GM12878 (cell line): Measurements from ENCODE around the gene TUBB. TPM values are rescaled to one million over a fixed set of nuclear protein-coding genes. Genes with fewer than 3 reads are reported as not detected.

Source experiments
- BACH1 ChIP-seq: fragments of 450-650 bp; IDR thresholded peaks from 2 replicates; pipeline ENCODE4 v1.6.1; 2017; ENCODE audit warnings: mild to moderate bottlenecking, borderline replicate concordance
- BHLHE40 ChIP-seq, 2 experiments: fragments of 450-650 bp in 1 of 2; IDR thresholded peaks; 2 replicates each; pipeline ENCODE4 v1.6.1; 2011 to 2017; ENCODE audit warnings: low read depth in 2 of 2, borderline replicate concordance in 1 of 2, improper control_type of control experiment in 1 of 2, low read length in 1 of 2, mild to moderate bottlenecking in 1 of 2
- CBFB ChIP-seq: IDR thresholded peaks from 2 replicates; pipeline ENCODE4 v1.6.1; 2016; ENCODE audit warnings: antibody characterized with exemption, low read depth
- CREM ChIP-seq: IDR thresholded peaks from 2 replicates; pipeline ENCODE4 v1.6.1; 2014; ENCODE audit warnings: antibody characterized with exemption, low read depth
- HDAC2 ChIP-seq: fragments of 200-600 bp; sonication (generic); IDR thresholded peaks from 2 replicates; pipeline ENCODE4 v1.6.1; 2017
- HDAC6 ChIP-seq: fragments of 200-600 bp; sonication (generic); IDR thresholded peaks from one replicate; pipeline ENCODE4 v1.8.0; 2017; ENCODE audit warnings: antibody characterized with exemption; ENCODE audit not compliant: unreplicated experiment
- IKZF2 ChIP-seq, 2 experiments: fragments of 450-650 bp; IDR thresholded peaks; 2 replicates each; pipeline ENCODE4 v1.6.1; 2017; ENCODE audit warnings: mild to moderate bottlenecking in 2 of 2, moderate library complexity in 2 of 2
- MEF2B ChIP-seq: fragments of 450-650 bp; IDR thresholded peaks from 2 replicates; pipeline ENCODE4 v1.6.1; 2018; ENCODE audit warnings: mild to moderate bottlenecking, moderate library complexity; ENCODE audit not compliant: partially characterized antibody, poor library complexity, severe bottlenecking
- NFXL1 ChIP-seq: fragments of 450-650 bp; IDR thresholded peaks from 2 replicates; pipeline ENCODE4 v1.6.1; 2017; ENCODE audit warnings: antibody characterized with exemption, mild to moderate bottlenecking, borderline replicate concordance
- NFYB ChIP-seq: IDR thresholded peaks from 2 replicates; pipeline ENCODE4 v1.6.1; 2011; ENCODE audit warnings: low read depth, mild to moderate bottlenecking, low read length, improper control_type of control experiment, moderate library complexity; ENCODE audit not compliant: insufficient read depth
- NRF1 ChIP-seq: conservative IDR thresholded peaks from 2 replicates; pipeline ENCODE4 v1.6.1; 2011; ENCODE audit warnings: mild to moderate bottlenecking, low read depth, low read length, improper control_type of control experiment
- RB1 ChIP-seq: fragments of 450-650 bp; formaldehyde crosslinking; IDR thresholded peaks from 2 replicates; pipeline ENCODE4 v1.6.1; 2017; ENCODE audit warnings: mild to moderate bottlenecking, borderline replicate concordance
- SMAD1 ChIP-seq: fragments of 450-650 bp; IDR thresholded peaks from 2 replicates; pipeline ENCODE4 v1.6.1; 2018; ENCODE audit warnings: mild to moderate bottlenecking, low read depth; ENCODE audit not compliant: partially characterized antibody
- SMARCA5 ChIP-seq: fragments of 450-650 bp; IDR thresholded peaks from 2 replicates; pipeline ENCODE4 v1.6.1; 2017; ENCODE audit warnings: mild to moderate bottlenecking
- SP1 ChIP-seq: IDR thresholded peaks from one replicate; pipeline ENCODE4 v1.6.1; 2011; ENCODE audit warnings: low read depth, low read length
- SPI1 ChIP-seq: IDR thresholded peaks from 2 replicates; pipeline ENCODE4 v1.6.1; 2011; ENCODE audit warnings: low read depth, mild to moderate bottlenecking, low read length, moderate library complexity, borderline replicate concordance; ENCODE audit not compliant: insufficient read depth
- TCF12 ChIP-seq: IDR thresholded peaks from 2 replicates; pipeline ENCODE4 v1.6.1; 2011; ENCODE audit warnings: low read depth, mild to moderate bottlenecking, low read length
- YY1 ChIP-seq: IDR thresholded peaks from 2 replicates; pipeline ENCODE4 v1.6.1; 2011; ENCODE audit warnings: low read depth, mild to moderate bottlenecking, low read length
- ZSCAN29 ChIP-seq: fragments of 450-650 bp; IDR thresholded peaks from 2 replicates; pipeline ENCODE4 v1.6.1; 2017; ENCODE audit warnings: mild to moderate bottlenecking, moderate library complexity
- polyA plus RNA-seq, 11 experiments: library from polyadenylated mRNA; depleted of rRNA in 4 of 11; unstranded in 6 of 11; stranded (reverse) in 5 of 11; fragments of >200 nt; fragmentation: Nextera tagmentation in 4 of 11; fragmentation: Illumina TruSeq in 1 of 11; extraction: Ambion mirVana in 4 of 11; extraction: Trizol in 1 of 11; gene quantifications; 1 replicate in 1 of 11; 2 replicates in 10 of 11; pipeline versions ENCODE4 v1.2.1 to v1.2.3, GENCODE V29; 2011 to 2016; ENCODE audit warnings: inconsistent platforms in 2 of 11, missing spikeins in 2 of 11, low read depth in 1 of 11
- total RNA-seq, 4 experiments: library from RNA; depleted of rRNA in 3 of 4; stranded (reverse); fragments of >200 nt in 3 of 4; fragmentation: Illumina TruSeq in 1 of 4; extraction: Trizol in 1 of 4; gene quantifications; 2 replicates each; pipeline versions ENCODE4 v1.2.1 to v1.2.3, GENCODE V29; 2013 to 2021
- TF ChIP-seq, protein P1 (sequence below): IDR thresholded peaks from 2 replicates; pipeline ENCODE4 v1.6.1; 2011; ENCODE audit warnings: low read depth, low read length, improper control_type of control experiment, borderline replicate concordance
- TF ChIP-seq, protein P2 (sequence below): IDR thresholded peaks from 2 replicates; pipeline ENCODE4 v1.6.1; 2011; ENCODE audit warnings: borderline replicate concordance, low read depth, mild to moderate bottlenecking, moderate library complexity, mixed read lengths, low read length; ENCODE audit not compliant: insufficient read depth; ENCODE audit errors: extremely low read length
- TF ChIP-seq, protein P3 (sequence below): IDR thresholded peaks from 2 replicates; pipeline ENCODE4 v1.6.1; 2012; ENCODE audit warnings: low read depth, low read length, improper control_type of control experiment
- TF ChIP-seq, protein P4 (sequence below): fragments of 450-650 bp; IDR thresholded peaks from 2 replicates; pipeline ENCODE4 v1.6.1; 2018; ENCODE audit warnings: borderline replicate concordance, mild to moderate bottlenecking; ENCODE audit not compliant: partially characterized antibody
- TF ChIP-seq, protein P5 (sequence below): IDR thresholded peaks from 2 replicates; pipeline ENCODE4 v1.6.1; 2012; ENCODE audit warnings: low read depth, low read length, improper control_type of control experiment

TUBB gene
- total and polyA plus RNA-seq, 10 of the 15 experiments (the other 5 are each of a cell fraction or from before 2014, with no cell fraction given): 1,039 to 3,052 (median 1,656) TPM

DNA sequence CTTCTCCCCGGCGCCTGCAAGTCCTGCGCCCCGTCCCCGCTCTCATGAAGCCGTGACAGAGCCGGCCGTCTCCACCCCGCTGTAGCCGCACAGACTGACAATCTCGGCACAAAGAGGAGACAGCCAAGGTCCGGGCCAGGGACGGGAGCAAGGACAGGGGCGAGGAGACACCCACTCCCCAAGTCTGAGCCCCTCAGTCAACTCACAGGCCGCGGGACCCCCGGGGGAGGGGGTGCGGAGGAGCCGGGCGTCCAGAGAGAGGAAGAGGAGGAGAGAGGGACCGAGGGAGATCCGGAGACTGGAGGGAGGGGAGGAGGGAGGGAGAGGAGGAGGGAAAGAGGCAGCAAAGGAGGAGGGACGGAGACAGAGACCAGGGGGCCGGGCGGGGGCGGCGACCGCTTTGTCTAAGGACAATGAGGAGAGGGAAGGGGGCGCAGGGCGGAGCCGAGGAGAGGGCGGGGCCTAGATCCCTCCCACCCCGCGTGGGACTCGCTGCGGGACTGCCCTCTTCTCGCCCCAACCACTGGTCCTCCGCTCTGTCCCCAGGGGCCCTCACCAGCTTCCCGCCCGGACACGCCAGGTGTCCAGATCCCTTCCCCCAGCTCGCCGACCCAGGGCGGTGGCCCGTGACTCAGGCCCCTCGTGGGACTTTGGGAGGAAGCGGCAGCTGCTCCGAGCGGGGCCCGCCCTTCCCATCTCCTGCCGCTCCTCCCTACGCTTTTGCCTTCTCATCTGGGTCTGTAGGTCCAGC, 33.1 kb upstream of the TUBB start (continued):
- TF ChIP-seq, protein P1, sequence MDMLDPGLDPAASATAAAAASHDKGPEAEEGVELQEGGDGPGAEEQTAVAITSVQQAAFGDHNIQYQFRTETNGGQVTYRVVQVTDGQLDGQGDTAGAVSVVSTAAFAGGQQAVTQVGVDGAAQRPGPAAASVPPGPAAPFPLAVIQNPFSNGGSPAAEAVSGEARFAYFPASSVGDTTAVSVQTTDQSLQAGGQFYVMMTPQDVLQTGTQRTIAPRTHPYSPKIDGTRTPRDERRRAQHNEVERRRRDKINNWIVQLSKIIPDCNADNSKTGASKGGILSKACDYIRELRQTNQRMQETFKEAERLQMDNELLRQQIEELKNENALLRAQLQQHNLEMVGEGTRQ: no peak
- TF ChIP-seq BACH1 (peak; percentile 96), TCF12 (peak; percentile 100), NFXL1 (peak; percentile 100), RB1 (peak; percentile 87; the same call in 1 of the 2 replicates), MEF2B (peak; percentile 98), IKZF2 (IDR thresholded peaks at IDR 0.05) (peak; percentile 94 to 97), CBFB (no peak), BHLHE40 (IDR thresholded peaks at IDR 0.05; ENCODE audit: borderline replicate concordance in 1 of 2, low read depth in 2 of 2, low read length in 1 of 2) (peak; percentile 91 to 95), SP1 (peak; percentile 89), HDAC2 (no peak), SMARCA5 (peak; percentile 81; the same call in 1 of the 2 replicates), SMAD1 (peak; percentile 58), HDAC6 (no peak), YY1 (peak; percentile 20; the same call in 1 of the 2 replicates), SPI1 (peak; percentile 58; the same call in 1 of the 2 replicates), NFYB (peak; percentile 67; the same call in 1 of the 2 replicates), NRF1 (no peak), ZSCAN29 (0 out of 2 replicates have a peak, but pooled peaks have one; percentile 35), CREM (peak; percentile 76)
- TF ChIP-seq, protein P2, sequence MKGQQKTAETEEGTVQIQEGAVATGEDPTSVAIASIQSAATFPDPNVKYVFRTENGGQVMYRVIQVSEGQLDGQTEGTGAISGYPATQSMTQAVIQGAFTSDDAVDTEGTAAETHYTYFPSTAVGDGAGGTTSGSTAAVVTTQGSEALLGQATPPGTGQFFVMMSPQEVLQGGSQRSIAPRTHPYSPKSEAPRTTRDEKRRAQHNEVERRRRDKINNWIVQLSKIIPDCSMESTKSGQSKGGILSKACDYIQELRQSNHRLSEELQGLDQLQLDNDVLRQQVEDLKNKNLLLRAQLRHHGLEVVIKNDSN: peak; percentile 17
- TF ChIP-seq, protein P3, sequence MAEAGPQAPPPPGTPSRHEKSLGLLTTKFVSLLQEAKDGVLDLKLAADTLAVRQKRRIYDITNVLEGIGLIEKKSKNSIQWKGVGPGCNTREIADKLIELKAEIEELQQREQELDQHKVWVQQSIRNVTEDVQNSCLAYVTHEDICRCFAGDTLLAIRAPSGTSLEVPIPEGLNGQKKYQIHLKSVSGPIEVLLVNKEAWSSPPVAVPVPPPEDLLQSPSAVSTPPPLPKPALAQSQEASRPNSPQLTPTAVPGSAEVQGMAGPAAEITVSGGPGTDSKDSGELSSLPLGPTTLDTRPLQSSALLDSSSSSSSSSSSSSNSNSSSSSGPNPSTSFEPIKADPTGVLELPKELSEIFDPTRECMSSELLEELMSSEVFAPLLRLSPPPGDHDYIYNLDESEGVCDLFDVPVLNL: 0 out of 2 replicates have a peak, but pooled peaks have one; percentile 5
- TF ChIP-seq, protein P4, sequence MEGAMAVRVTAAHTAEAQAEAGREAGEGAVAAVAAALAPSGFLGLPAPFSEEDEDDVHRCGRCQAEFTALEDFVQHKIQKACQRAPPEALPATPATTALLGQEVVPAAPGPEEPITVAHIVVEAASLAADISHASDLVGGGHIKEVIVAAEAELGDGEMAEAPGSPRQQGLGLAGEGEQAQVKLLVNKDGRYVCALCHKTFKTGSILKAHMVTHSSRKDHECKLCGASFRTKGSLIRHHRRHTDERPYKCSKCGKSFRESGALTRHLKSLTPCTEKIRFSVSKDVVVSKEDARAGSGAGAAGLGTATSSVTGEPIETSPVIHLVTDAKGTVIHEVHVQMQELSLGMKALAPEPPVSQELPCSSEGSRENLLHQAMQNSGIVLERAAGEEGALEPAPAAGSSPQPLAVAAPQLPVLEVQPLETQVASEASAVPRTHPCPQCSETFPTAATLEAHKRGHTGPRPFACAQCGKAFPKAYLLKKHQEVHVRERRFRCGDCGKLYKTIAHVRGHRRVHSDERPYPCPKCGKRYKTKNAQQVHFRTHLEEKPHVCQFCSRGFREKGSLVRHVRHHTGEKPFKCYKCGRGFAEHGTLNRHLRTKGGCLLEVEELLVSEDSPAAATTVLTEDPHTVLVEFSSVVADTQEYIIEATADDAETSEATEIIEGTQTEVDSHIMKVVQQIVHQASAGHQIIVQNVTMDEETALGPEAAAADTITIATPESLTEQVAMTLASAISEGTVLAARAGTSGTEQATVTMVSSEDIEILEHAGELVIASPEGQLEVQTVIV: no peak
- TF ChIP-seq, protein P5, sequence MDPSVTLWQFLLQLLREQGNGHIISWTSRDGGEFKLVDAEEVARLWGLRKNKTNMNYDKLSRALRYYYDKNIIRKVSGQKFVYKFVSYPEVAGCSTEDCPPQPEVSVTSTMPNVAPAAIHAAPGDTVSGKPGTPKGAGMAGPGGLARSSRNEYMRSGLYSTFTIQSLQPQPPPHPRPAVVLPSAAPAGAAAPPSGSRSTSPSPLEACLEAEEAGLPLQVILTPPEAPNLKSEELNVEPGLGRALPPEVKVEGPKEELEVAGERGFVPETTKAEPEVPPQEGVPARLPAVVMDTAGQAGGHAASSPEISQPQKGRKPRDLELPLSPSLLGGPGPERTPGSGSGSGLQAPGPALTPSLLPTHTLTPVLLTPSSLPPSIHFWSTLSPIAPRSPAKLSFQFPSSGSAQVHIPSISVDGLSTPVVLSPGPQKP: no peak
